Pancreas (tissue), 10 donors: Measurements from ENCODE around the gene RIC8B. TPM values are rescaled to one million over a fixed set of nuclear protein-coding genes. Genes with fewer than 3 reads are reported as not detected.
A peak's percentile ranks its signal among the peaks of the same experiment; 100 is the strongest.

Source experiments
- ATAC-seq, 4 donors: fragments of 200-7000 bp; cut with Tn5 transposase; one replicate each; pipeline versions ENCODE4 v1.8.0 to v1.9.1; 2020; ENCODE audit warnings: mild to moderate bottlenecking in 4 of 4, moderate library complexity in 4 of 4
- DNase-seq, 6 donors: peaks; one replicate each; pipeline ENCODE4 v3.0.0-alpha.2; 2020
- FAIRE-seq: peaks from 2 replicates; lab custom pipeline; 2012; peaks lifted over from hg19 to GRCh38; lab: Jason Lieb, UNC
- H3K27ac ChIP-seq, 4 donors: fragments of 200-600 bp; sonication (generic); 1 replicate in 3 of 4; 2 replicates in 1 of 4; pipeline versions ENCODE4 v1.5.0 to v1.8.0; 2020
- H3K27me3 ChIP-seq, 4 donors: fragments of 200-600 bp; one replicate each; pipeline ENCODE4 v1.8.0; 2021
- H3K36me3 ChIP-seq, 3 donors: fragments of 200-600 bp; sonication (generic) in 1 of 3; one replicate each; pipeline versions ENCODE4 v1.5.0 to v1.8.0; 2020 to 2021
- H3K4me1 ChIP-seq, 3 donors: fragments of 200-600 bp; one replicate each; pipeline ENCODE4 v1.8.0; 2021
- H3K4me3 ChIP-seq, 4 donors: fragments of 200-600 bp; sonication (generic) in 2 of 4; one replicate each; pipeline versions ENCODE4 v1.5.0 to v1.8.0; 2020 to 2021
- H3K9me3 ChIP-seq, 4 donors: fragments of 200-600 bp; one replicate each; pipeline ENCODE4 v1.8.0; 2021
- WGBS, 2 donors: extraction: QIAGEN DNeasy Blood & Tissue Kit; methylation state at CpG; one replicate each; pipeline ENCODE4 v1.1.7; 2013; 5-methylcytosine and 5-hydroxymethylcytosine counted together
- intact Hi-C, 3 donors: fragments of 100-400 bp; cut with DNase I; formaldehyde crosslinking; loops; one replicate each; pipeline versions ENCODE4 v1.11.1 to v1.14.2; 2022
- polyA plus RNA-seq, 2 donors: library from polyadenylated mRNA; stranded (reverse); fragments of 200-250 nt; gene quantifications; one replicate each; pipeline ENCODE4 v1.2.3, GENCODE V29; 2013
- total RNA-seq, 6 donors: library from RNA; stranded (reverse); fragmentation: NEBNext Ultra II Directional in 4 of 6; extraction: Animal tissue kit (Norgen Biotek cat#: 25700) in 4 of 6; gene quantifications; one replicate each; pipeline versions ENCODE4 v1.2.1 to v1.2.4, GENCODE V29; 2021 to 2023
- TF ChIP-seq, protein P1 (sequence below), 4 donors: fragments of 200-600 bp; sonication (generic) in 3 of 4; IDR thresholded peaks; one replicate each; pipeline versions ENCODE4 v1.5.0 to v1.8.0; 2021; ENCODE audit warnings: antibody characterized with exemption in 4 of 4
- donor health status: healthy with polysubstance abuse.
- donor health status: DM: no; HTN: no; CAD: no; lungs with moderate emphysema.
- donor health status: DM: no; HTN: no; CAD: no.
- donor health status: control.
- donor health status: control.
- donor health status: Bipolar disorder and iron deficiency.
- donor health status: DM: yes; HTN: yes; CAD: no.
- donor health status: DM: no; HTN: no; CAD: no.
- donor health status: DM: no; HTN: no; CAD: no.
- donor health status: DM: yes; HTN: yes; CAD: no.

Gene RIC8B
- total and polyA plus RNA-seq, 8 donors, result 5.3 to 17.5 (median 9.8) TPM

DNA sequence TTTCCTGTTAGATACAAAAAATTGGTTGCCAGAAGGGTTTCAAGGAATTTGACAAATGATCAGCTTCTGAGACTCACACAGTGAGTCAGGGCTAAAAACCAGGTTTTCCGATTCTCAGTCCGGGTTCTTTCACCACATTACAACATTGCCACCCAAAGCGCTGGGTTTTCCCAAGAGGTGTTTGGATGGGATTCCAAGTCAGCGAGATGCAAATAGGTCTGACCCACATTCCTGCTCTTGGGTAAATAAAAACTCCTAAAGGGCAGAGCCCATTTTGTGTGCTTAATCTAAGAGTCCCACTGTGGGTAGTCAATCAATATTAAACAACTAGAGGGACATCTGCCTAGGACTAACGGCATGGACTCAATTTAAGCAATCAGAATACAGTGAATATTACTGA, 5.4 kb upstream of the RIC8B start:
- FAIRE-seq, result no peak
- no peak overlapping the region for H3K4me3 ChIP-seq
- intact Hi-C loops, result no loop called here
- WGBS, 2 donors, result 14 to 19% methylated on average over 5 of the region's 5 CpGs
- TF ChIP-seq, protein P1, sequence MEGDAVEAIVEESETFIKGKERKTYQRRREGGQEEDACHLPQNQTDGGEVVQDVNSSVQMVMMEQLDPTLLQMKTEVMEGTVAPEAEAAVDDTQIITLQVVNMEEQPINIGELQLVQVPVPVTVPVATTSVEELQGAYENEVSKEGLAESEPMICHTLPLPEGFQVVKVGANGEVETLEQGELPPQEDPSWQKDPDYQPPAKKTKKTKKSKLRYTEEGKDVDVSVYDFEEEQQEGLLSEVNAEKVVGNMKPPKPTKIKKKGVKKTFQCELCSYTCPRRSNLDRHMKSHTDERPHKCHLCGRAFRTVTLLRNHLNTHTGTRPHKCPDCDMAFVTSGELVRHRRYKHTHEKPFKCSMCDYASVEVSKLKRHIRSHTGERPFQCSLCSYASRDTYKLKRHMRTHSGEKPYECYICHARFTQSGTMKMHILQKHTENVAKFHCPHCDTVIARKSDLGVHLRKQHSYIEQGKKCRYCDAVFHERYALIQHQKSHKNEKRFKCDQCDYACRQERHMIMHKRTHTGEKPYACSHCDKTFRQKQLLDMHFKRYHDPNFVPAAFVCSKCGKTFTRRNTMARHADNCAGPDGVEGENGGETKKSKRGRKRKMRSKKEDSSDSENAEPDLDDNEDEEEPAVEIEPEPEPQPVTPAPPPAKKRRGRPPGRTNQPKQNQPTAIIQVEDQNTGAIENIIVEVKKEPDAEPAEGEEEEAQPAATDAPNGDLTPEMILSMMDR (IDR thresholded peaks at IDR 0.05), result no peak
- ATAC-seq, result peak; percentile 32 to 49 (median 38)
- H3K4me1 ChIP-seq, result peaks cover 0 to 8% (median 6%) of the 10 kb centered on the region in 3 donors
- peak in 3 of 6 donors; percentile 24 to 62 (median 36) for DNase-seq
- H3K27me3 ChIP-seq, result no peaks in the 10 kb centered on the region
- H3K27ac ChIP-seq, result peak overlapping the region; percentile 22 to 71 (median 58)
- no peaks in the 10 kb centered on the region for H3K9me3 ChIP-seq
- H3K36me3 ChIP-seq, result no peaks in the 10 kb centered on the region

DNA sequence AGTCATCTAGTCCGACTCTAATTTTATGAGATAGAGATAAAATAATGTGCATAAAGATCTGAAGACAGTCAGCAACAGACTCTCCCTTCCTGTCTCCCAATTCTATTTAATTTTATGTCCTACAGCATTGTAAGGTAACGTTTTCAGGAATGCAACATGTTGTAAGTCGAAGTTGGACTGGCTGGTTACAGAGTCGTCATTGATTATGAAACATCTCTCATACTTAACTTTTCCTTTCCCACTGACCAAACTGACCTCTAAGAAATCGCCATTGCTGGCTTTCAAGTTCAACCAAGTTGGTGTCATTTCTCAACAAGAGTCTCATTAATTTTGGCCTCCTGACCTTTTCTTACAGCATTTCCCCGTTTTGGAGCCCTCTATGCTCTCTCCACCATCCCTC, 4.9 kb upstream of the RIC8B start:
- 28 to 34% methylated on average over 6 of the region's 6 CpGs for WGBS, 2 donors
- H3K36me3 ChIP-seq, result no peaks in the 10 kb centered on the region
- H3K27ac ChIP-seq, result peak overlapping the region; percentile 22 to 71 (median 58)
- no peak overlapping the region for H3K4me3 ChIP-seq
- H3K27me3 ChIP-seq, result no peaks in the 10 kb centered on the region
- ATAC-seq (no peak), FAIRE-seq (no peak), DNase-seq (no peak)
- no peaks in the 10 kb centered on the region for H3K9me3 ChIP-seq
- intact Hi-C loops, result no loop called here
- peaks cover 0 to 8% (median 6%) of the 10 kb centered on the region in 3 donors for H3K4me1 ChIP-seq
- TF ChIP-seq, protein P1 (IDR thresholded peaks at IDR 0.05), result no peak

DNA sequence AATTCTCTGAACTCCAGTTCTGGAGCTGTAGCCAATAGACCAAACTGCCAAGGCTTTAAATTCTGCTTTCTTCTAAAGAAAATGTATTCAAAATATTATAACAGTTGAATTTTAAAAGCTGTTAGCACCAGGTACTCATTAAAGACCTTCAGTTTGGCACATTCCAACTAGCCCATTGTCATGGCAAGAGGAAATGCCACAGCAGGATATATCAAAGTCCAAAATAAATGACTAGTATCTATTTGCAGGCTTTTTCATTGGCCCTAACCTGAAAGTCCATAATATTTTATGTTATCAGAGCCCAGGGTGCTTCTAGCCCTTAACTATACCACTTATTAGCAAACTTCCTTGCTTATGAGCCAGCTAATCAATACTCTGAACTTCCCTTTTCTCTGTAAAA, 3.1 kb upstream of the RIC8B start:
- FAIRE-seq (no peak), ATAC-seq (no peak)

DNA sequence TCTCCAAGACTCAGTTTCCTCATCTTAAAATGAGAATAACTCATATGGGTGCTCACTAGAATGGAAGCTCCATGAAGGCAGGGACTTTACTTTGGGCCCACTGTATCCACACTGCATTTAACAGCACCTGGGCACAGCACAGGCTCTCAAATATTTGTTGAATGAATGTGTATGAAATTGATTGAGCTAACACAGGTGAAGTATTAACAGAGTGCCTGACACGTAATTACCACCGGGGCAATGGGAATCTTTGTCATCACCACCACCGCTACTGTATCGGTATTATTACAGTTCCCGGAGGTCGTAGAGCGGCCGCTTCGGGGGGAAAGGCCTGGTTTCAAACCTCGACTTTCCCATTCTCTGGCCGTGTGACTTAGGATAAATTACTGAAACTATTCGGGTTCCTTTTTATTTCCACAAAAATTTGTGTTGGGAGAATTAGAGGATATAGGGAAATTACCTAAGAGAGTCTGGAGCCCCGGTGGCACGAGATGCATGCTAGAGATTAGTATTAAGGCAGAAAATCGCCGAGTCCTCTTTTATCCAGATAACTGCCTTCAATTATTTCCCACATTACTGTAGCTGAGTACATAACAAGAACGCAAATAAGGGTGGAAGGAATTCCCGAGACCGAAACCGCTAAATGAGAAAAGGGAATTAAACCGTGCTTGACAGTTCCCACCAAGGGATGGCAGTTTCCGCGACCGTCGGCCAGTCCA, 1.0 kb upstream of the RIC8B start:
- Histone ChIP-seq H3K27me3 (no peaks in the 10 kb centered on the region), H3K27ac (peak overlapping the region; percentile 85 to 94 (median 92)), H3K9me3 (no peaks in the 10 kb centered on the region), H3K36me3 (no peaks in the 10 kb centered on the region), H3K4me1 (peaks cover 0 to 14% (median 6%) of the 10 kb centered on the region in 3 donors), H3K4me3 (peak overlapping the region; percentile 80 to 90 (median 82))
- ATAC-seq (peak in 2 of 4 donors; percentile 0), DNase-seq (peak in 1 of 6 donors; percentile 21), FAIRE-seq (no peak)
- 22 to 23% methylated on average over 25 of the region's 25 CpGs for WGBS, 2 donors
- intact Hi-C loops, result no loop called here
- TF ChIP-seq, protein P1 (IDR thresholded peaks at IDR 0.05), result no peak

More for the DNA sequence above, 3.1 kb upstream of the RIC8B start:
- intact Hi-C loops, result no loop called here
- Histone ChIP-seq H3K36me3 (no peaks in the 10 kb centered on the region), H3K27ac (peak overlapping the region; percentile 15 to 62 (median 30)), H3K9me3 (no peaks in the 10 kb centered on the region), H3K27me3 (no peaks in the 10 kb centered on the region), H3K4me3 (no peak overlapping the region), H3K4me1 (peaks cover 0 to 17% (median 6%) of the 10 kb centered on the region in 3 donors)
- TF ChIP-seq, protein P1 (IDR thresholded peaks at IDR 0.05), result no peak
- DNase-seq, result no peak
